ENCODE data around the gene ZNF581.

Gene ZNF581

GRCh38 chr19:55603581-55604292 is 39.7 kb upstream of the ZNF581 start:
- TF ChIP-seq CTCF (IDR thresholded peaks at IDR 0.05; ENCODE audit: low read depth, low read length), result no peak
- in situ Hi-C loops (cut with HindIII; ENCODE audit: low sequenced_read_pairs), result no loop called here
- H3K4me3 ChIP-seq (ENCODE audit: low read depth, low read length), result no peak overlapping the region
- DNase-seq (ENCODE audit: low read depth, low spot score), result no peak

GRCh38 chr19:55605207-55605636 is 38.2 kb upstream of the ZNF581 start:
- no peak for TF ChIP-seq CTCF (IDR thresholded peaks at IDR 0.05; ENCODE audit: low read depth, low read length)
- in situ Hi-C loops (cut with HindIII; ENCODE audit: low sequenced_read_pairs), result no loop called here
- DNase-seq (ENCODE audit: low read depth, low spot score), result peak; percentile 98
- H3K4me3 ChIP-seq (ENCODE audit: low read depth, low read length), result peak overlapping the region; percentile 93

GRCh38 chr19:55605637-55606470 is 37.6 kb upstream of the ZNF581 start, which contains the start of gene ZNF865:
TSS of gene ZNF865 (plus strand) at chr19:55605647. CDS start at chr19:55613619, 7,972 bp downstream.
- TF ChIP-seq CTCF (IDR thresholded peaks at IDR 0.05; ENCODE audit: low read depth, low read length), result peak; percentile 88
- DNase-seq (ENCODE audit: low read depth, low spot score), result peak; percentile 87
- in situ Hi-C loops (cut with HindIII; ENCODE audit: low sequenced_read_pairs), result no loop called here
- H3K4me3 ChIP-seq (ENCODE audit: low read depth, low read length), result peak within 1 kb of the TSS; percentile 93

- DNase-seq (ENCODE audit: low read depth, low spot score), result no peak
- no peak for TF ChIP-seq CTCF (IDR thresholded peaks at IDR 0.05; ENCODE audit: low read depth, low read length)
Observed at GRCh38 chr19:55606471-55606787, 37.0 kb upstream of the ZNF581 start.

GRCh38 chr19:55606817-55607216 is 36.6 kb upstream of the ZNF581 start:
- H3K4me3 ChIP-seq (ENCODE audit: low read depth, low read length), result peak overlapping the region; percentile 93
- in situ Hi-C loops (cut with HindIII; ENCODE audit: low sequenced_read_pairs), result no loop called here
- DNase-seq (ENCODE audit: low read depth, low spot score), result no peak
- no peak for TF ChIP-seq CTCF (IDR thresholded peaks at IDR 0.05; ENCODE audit: low read depth, low read length)

More at GRCh38 chr19:55606471-55606787, 37.0 kb upstream of the ZNF581 start:
- H3K4me3 ChIP-seq (ENCODE audit: low read depth, low read length), result peak overlapping the region; percentile 93
- in situ Hi-C loops (cut with HindIII; ENCODE audit: low sequenced_read_pairs), result no loop called here

GRCh38 chr19:55609326-55609725 is 34.1 kb upstream of the ZNF581 start:
- no peak for TF ChIP-seq CTCF (IDR thresholded peaks at IDR 0.05; ENCODE audit: low read depth, low read length)
- H3K4me3 ChIP-seq (ENCODE audit: low read depth, low read length), result no peak overlapping the region
- in situ Hi-C loops (cut with HindIII; ENCODE audit: low sequenced_read_pairs), result no loop called here
- DNase-seq (ENCODE audit: low read depth, low spot score), result no peak
